ENCODE measurements around the gene MTARC2. TPM values are rescaled to one million over a fixed set of nuclear protein-coding genes. Genes with fewer than 3 reads are reported as not detected.

Gene MTARC2
- total and polyA plus RNA-seq, 2 of the 13 experiments (the other 11 are each of a cell fraction or from before 2014, with no cell fraction given), result 8.5 to 10.1 TPM

DNA sequence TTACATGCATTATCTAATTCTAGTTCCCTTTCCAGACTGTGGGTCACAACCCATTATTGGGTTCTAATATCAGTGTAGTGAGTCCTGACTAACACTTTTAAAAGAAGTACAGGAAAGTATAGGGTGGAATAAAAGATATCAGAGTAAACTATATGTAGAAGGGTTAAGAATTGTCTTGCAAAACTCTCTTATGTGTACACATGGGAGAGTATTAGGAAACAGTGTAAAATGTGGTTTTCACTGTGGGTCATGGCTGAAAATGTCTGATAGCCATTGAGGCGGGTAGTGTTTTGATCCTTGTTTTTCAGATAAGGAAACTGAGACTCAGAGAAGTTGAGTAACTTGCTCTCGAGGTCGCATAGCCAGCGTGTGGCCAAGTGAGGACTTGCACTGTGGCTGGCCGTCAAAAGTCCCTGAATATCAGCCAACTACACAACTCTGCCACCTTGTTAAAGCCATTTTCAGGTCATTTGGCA is 20.0 kb downstream of the MTARC2 start (continued):
- TF ChIP-seq KMT2B (CRISPR knock-in tag; IDR thresholded peaks at IDR 0.05) (no peak), KLF13 (CRISPR knock-in tag; IDR thresholded peaks at IDR 0.05) (no peak), SOX13 (IDR thresholded peaks at IDR 0.05) (no peak), SOX13 (CRISPR knock-in tag; conservative IDR thresholded peaks at IDR 0.05 in 1 of 2, IDR thresholded peaks at IDR 0.05 in 1 of 2) (peak in 1 of 2 experiments; percentile 69; a peak in 2 of 4 replicates), FOXO1 (CRISPR knock-in tag; IDR thresholded peaks at IDR 0.05) (peak; percentile 75), ZNF768 (CRISPR knock-in tag; IDR thresholded peaks at IDR 0.05) (no peak), SMYD3 (CRISPR knock-in tag; IDR thresholded peaks at IDR 0.05) (0 out of 2 replicates have a peak, but pooled peaks have one; percentile 24), SATB2 (CRISPR knock-in tag; IDR thresholded peaks at IDR 0.05) (no peak), CEBPB (IDR thresholded peaks at IDR 0.05; ENCODE audit: borderline replicate concordance, low read depth, low read length) (peak; percentile 63), ZNF101 (CRISPR knock-in tag; IDR thresholded peaks at IDR 0.05; ENCODE audit: borderline replicate concordance, low read depth) (no peak), MXI1 (IDR thresholded peaks at IDR 0.05; ENCODE audit: borderline replicate concordance, low read depth, low read length) (no peak), NR1H2 (CRISPR knock-in tag; IDR thresholded peaks at IDR 0.05; ENCODE audit: borderline replicate concordance, low read depth) (no peak), ZNF30 (CRISPR knock-in tag; IDR thresholded peaks at IDR 0.05) (no peak)
- TF ChIP-seq, protein P1, sequence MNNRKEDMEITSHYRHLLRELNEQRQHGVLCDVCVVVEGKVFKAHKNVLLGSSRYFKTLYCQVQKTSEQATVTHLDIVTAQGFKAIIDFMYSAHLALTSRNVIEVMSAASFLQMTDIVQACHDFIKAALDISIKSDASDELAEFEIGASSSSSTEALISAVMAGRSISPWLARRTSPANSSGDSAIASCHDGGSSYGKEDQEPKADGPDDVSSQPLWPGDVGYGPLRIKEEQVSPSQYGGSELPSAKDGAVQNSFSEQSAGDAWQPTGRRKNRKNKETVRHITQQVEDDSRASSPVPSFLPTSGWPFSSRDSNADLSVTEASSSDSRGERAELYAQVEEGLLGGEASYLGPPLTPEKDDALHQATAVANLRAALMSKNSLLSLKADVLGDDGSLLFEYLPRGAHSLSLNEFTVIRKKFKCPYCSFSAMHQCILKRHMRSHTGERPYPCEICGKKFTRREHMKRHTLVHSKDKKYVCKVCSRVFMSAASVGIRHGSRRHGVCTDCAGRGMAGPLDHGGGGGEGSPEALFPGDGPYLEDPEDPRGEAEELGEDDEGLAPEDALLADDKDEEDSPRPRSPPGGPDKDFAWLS (CRISPR knock-in tag; IDR thresholded peaks at IDR 0.05; ENCODE audit: borderline replicate concordance), result no peak
- TF ChIP-seq, protein P2, sequence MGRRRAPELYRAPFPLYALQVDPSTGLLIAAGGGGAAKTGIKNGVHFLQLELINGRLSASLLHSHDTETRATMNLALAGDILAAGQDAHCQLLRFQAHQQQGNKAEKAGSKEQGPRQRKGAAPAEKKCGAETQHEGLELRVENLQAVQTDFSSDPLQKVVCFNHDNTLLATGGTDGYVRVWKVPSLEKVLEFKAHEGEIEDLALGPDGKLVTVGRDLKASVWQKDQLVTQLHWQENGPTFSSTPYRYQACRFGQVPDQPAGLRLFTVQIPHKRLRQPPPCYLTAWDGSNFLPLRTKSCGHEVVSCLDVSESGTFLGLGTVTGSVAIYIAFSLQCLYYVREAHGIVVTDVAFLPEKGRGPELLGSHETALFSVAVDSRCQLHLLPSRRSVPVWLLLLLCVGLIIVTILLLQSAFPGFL (CRISPR knock-in tag; IDR thresholded peaks at IDR 0.05), result no peak
- TF ChIP-seq, protein P3, sequence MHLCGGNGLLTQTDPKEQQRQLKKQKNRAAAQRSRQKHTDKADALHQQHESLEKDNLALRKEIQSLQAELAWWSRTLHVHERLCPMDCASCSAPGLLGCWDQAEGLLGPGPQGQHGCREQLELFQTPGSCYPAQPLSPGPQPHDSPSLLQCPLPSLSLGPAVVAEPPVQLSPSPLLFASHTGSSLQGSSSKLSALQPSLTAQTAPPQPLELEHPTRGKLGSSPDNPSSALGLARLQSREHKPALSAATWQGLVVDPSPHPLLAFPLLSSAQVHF (CRISPR knock-in tag; IDR thresholded peaks at IDR 0.05), result no peak
- TF ChIP-seq, protein P4, sequence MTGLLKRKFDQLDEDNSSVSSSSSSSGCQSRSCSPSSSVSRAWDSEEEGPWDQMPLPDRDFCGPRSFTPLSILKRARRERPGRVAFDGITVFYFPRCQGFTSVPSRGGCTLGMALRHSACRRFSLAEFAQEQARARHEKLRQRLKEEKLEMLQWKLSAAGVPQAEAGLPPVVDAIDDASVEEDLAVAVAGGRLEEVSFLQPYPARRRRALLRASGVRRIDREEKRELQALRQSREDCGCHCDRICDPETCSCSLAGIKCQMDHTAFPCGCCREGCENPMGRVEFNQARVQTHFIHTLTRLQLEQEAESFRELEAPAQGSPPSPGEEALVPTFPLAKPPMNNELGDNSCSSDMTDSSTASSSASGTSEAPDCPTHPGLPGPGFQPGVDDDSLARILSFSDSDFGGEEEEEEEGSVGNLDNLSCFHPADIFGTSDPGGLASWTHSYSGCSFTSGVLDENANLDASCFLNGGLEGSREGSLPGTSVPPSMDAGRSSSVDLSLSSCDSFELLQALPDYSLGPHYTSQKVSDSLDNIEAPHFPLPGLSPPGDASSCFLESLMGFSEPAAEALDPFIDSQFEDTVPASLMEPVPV (CRISPR knock-in tag; IDR thresholded peaks at IDR 0.05), result no peak
- TF ChIP-seq, protein P5, sequence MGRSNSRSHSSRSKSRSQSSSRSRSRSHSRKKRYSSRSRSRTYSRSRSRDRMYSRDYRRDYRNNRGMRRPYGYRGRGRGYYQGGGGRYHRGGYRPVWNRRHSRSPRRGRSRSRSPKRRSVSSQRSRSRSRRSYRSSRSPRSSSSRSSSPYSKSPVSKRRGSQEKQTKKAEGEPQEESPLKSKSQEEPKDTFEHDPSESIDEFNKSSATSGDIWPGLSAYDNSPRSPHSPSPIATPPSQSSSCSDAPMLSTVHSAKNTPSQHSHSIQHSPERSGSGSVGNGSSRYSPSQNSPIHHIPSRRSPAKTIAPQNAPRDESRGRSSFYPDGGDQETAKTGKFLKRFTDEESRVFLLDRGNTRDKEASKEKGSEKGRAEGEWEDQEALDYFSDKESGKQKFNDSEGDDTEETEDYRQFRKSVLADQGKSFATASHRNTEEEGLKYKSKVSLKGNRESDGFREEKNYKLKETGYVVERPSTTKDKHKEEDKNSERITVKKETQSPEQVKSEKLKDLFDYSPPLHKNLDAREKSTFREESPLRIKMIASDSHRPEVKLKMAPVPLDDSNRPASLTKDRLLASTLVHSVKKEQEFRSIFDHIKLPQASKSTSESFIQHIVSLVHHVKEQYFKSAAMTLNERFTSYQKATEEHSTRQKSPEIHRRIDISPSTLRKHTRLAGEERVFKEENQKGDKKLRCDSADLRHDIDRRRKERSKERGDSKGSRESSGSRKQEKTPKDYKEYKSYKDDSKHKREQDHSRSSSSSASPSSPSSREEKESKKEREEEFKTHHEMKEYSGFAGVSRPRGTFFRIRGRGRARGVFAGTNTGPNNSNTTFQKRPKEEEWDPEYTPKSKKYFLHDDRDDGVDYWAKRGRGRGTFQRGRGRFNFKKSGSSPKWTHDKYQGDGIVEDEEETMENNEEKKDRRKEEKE (IDR thresholded peaks at IDR 0.05), result no peak
- TF ChIP-seq, protein P6, sequence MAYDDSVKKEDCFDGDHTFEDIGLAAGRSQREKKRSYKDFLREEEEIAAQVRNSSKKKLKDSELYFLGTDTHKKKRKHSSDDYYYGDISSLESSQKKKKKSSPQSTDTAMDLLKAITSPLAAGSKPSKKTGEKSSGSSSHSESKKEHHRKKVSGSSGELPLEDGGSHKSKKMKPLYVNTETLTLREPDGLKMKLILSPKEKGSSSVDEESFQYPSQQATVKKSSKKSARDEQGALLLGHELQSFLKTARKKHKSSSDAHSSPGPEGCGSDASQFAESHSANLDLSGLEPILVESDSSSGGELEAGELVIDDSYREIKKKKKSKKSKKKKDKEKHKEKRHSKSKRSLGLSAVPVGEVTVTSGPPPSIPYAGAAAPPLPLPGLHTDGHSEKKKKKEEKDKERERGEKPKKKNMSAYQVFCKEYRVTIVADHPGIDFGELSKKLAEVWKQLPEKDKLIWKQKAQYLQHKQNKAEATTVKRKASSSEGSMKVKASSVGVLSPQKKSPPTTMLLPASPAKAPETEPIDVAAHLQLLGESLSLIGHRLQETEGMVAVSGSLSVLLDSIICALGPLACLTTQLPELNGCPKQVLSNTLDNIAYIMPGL (CRISPR knock-in tag; IDR thresholded peaks at IDR 0.05; ENCODE audit: borderline replicate concordance in 1 of 2, low read depth in 1 of 2), result 0 out of 4 replicates have a peak, but pooled peaks of 1 of the 2 experiments have one; percentile 37

Measured in HepG2 (cell line).